ENCODE data around the gene SESTD1.

SESTD1 gene

DNA sequence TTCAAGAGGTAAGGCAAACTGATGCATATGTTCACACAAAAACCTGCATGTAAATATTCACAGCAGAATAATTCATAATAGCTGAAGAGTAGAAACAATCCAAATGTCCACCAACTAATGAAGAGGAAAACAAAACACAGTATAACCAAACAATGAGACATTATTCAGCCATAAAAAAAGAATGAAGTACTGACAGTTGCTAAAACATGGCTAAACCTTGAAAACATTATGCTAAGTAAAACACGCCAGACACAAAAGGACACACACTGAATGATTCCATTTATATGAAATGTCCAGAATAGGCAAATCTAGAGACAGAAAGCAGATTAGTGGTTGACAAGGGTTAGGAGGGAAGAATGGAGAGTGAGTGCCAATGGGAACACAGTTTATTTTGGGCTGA, 86.9 kb downstream of the SESTD1 start (continued):
- no peak for TF ChIP-seq ZNF565 (CRISPR knock-in tag; conservative IDR thresholded peaks at IDR 0.05; ENCODE audit: low read depth)

DNA sequence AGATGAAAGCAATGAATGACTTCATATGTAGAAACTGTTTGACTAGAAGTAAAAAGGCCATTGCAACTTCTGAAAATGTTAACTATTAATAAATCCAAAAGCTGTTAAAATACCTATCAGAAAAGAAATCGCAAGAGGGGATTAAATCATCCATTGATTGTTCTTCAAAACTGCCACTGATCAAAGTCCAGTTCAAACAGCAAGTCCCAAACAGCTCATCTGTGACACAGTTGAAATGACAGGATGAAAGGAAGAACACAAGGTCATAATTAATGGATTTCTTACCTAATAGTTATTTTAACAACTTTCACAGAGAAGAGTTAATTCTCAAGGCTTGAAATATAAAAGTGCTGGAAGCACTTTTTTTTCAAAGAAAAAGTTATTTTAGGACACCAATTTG, 90.4 kb downstream of the SESTD1 start:
- no peak for ATAC-seq
- no peak for TF ChIP-seq TOX (CRISPR knock-in tag; IDR thresholded peaks at IDR 0.05; ENCODE audit: borderline replicate concordance)
- no peak for TF ChIP-seq ZFP3 (CRISPR knock-in tag; IDR thresholded peaks at IDR 0.05)
- no peak for TF ChIP-seq ZFP30 (CRISPR knock-in tag; IDR thresholded peaks at IDR 0.05)
- no peak for TF ChIP-seq ZNF565 (CRISPR knock-in tag; conservative IDR thresholded peaks at IDR 0.05; ENCODE audit: low read depth)
- TF ChIP-seq SNAI2 (CRISPR knock-in tag; IDR thresholded peaks at IDR 0.05), result no peak
- TF ChIP-seq ZNF70 (CRISPR knock-in tag; IDR thresholded peaks at IDR 0.05), result no peak
- no peak for TF ChIP-seq GLIS3 (CRISPR knock-in tag; IDR thresholded peaks at IDR 0.05)

GRCh38 chr2:179172894-179173293, 91.7 kb downstream of the SESTD1 start:
- ATAC-seq, result no peak
- TF ChIP-seq ZNF70 (CRISPR knock-in tag; IDR thresholded peaks at IDR 0.05) (no peak), ESRRG (CRISPR knock-in tag; IDR thresholded peaks at IDR 0.05) (no peak), PATZ1 (CRISPR knock-in tag; IDR thresholded peaks at IDR 0.05; ENCODE audit: borderline replicate concordance) (no peak), ZFP3 (CRISPR knock-in tag; IDR thresholded peaks at IDR 0.05) (no peak), CSDC2 (CRISPR knock-in tag; IDR thresholded peaks at IDR 0.05) (no peak)

- TF ChIP-seq, protein P1, sequence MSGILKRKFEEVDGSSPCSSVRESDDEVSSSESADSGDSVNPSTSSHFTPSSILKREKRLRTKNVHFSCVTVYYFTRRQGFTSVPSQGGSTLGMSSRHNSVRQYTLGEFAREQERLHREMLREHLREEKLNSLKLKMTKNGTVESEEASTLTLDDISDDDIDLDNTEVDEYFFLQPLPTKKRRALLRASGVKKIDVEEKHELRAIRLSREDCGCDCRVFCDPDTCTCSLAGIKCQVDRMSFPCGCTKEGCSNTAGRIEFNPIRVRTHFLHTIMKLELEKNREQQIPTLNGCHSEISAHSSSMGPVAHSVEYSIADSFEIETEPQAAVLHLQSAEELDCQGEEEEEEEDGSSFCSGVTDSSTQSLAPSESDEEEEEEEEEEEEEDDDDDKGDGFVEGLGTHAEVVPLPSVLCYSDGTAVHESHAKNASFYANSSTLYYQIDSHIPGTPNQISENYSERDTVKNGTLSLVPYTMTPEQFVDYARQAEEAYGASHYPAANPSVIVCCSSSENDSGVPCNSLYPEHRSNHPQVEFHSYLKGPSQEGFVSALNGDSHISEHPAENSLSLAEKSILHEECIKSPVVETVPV (CRISPR knock-in tag; IDR thresholded peaks at IDR 0.05), result no peak
- TF ChIP-seq CSDC2 (CRISPR knock-in tag; IDR thresholded peaks at IDR 0.05) (no peak), TCF4 (CRISPR knock-in tag; IDR thresholded peaks at IDR 0.05; ENCODE audit: borderline replicate concordance) (no peak), ISL1 (CRISPR knock-in tag; IDR thresholded peaks at IDR 0.05) (no peak), RARB (CRISPR knock-in tag; IDR thresholded peaks at IDR 0.05) (no peak), ZNF8 (CRISPR knock-in tag; IDR thresholded peaks at IDR 0.05) (no peak), ARNTL (CRISPR knock-in tag; IDR thresholded peaks at IDR 0.05; ENCODE audit: borderline replicate concordance, low read depth) (no peak), PPARA (CRISPR knock-in tag; IDR thresholded peaks at IDR 0.05; ENCODE audit: borderline replicate concordance) (no peak), BACH2 (CRISPR knock-in tag; IDR thresholded peaks at IDR 0.05; ENCODE audit: borderline replicate concordance) (no peak), TOX (CRISPR knock-in tag; IDR thresholded peaks at IDR 0.05; ENCODE audit: borderline replicate concordance) (no peak)
- no peak for ATAC-seq
Measured at GRCh38 chr2:179171371-179171770, 93.3 kb downstream of the SESTD1 start.

GRCh38 chr2:179170901-179171300, 93.7 kb downstream of the SESTD1 start:
- ATAC-seq, result no peak
- TF ChIP-seq ZNF8 (CRISPR knock-in tag; IDR thresholded peaks at IDR 0.05) (no peak), ESRRG (CRISPR knock-in tag; IDR thresholded peaks at IDR 0.05) (no peak), RARB (CRISPR knock-in tag; IDR thresholded peaks at IDR 0.05) (no peak), TOX (CRISPR knock-in tag; IDR thresholded peaks at IDR 0.05; ENCODE audit: borderline replicate concordance) (no peak), ZFP3 (CRISPR knock-in tag; IDR thresholded peaks at IDR 0.05) (no peak), ZNF70 (CRISPR knock-in tag; IDR thresholded peaks at IDR 0.05) (no peak), CREB5 (CRISPR knock-in tag; IDR thresholded peaks at IDR 0.05; ENCODE audit: low read depth) (no peak), BACH2 (CRISPR knock-in tag; IDR thresholded peaks at IDR 0.05; ENCODE audit: borderline replicate concordance) (no peak), CSDC2 (CRISPR knock-in tag; IDR thresholded peaks at IDR 0.05) (no peak), SNAI2 (CRISPR knock-in tag; IDR thresholded peaks at IDR 0.05) (no peak), TCF4 (CRISPR knock-in tag; IDR thresholded peaks at IDR 0.05; ENCODE audit: borderline replicate concordance) (no peak), GLIS3 (CRISPR knock-in tag; IDR thresholded peaks at IDR 0.05) (no peak)
- TF ChIP-seq, protein P1 (CRISPR knock-in tag; IDR thresholded peaks at IDR 0.05), result no peak

All from SK-N-SH treated with all-trans-retinoic acid at 6 μM for 48 hours (cell line).